CMK (cell line): ENCODE measurements around the gene ZNF414.
"Not testable (repeated sequence)": the region's sequence is repeated elsewhere in the genome, so short reads cannot be mapped to it uniquely, and the experiment has no call there.

Experiments used
- DNase-seq: peaks from one replicate; pipeline ENCODE4 v3.0.0-alpha.2; 2010; ENCODE audit warnings: low read depth

Gene ZNF414

GRCh38 chr19:8513687-8514504 is at the start of gene ZNF414:
Gene ZNF414, minus strand, starts transcription at chr19:8514167. Its CDS starts 121 bp downstream, at chr19:8514046.
- DNase-seq, result peak; percentile 97

- no peak for DNase-seq
These were observed 47.3 kb upstream of the ZNF414 start for GRCh38 chr19:8561075-8561764.

GRCh38 chr19:8558325-8558724 is 44.4 kb upstream of the ZNF414 start:
- DNase-seq, result no peak

GRCh38 chr19:8557642-8558238 is 43.8 kb upstream of the ZNF414 start:
- DNase-seq, result no peak

GRCh38 chr19:8553729-8554128 is 39.8 kb upstream of the ZNF414 start:
- not testable (repeated sequence) for DNase-seq

GRCh38 chr19:8552810-8553209 is 38.8 kb upstream of the ZNF414 start:
- no peak for DNase-seq

GRCh38 chr19:8550070-8550469 is 36.1 kb upstream of the ZNF414 start:
- no peak for DNase-seq

- DNase-seq, result no peak
These were observed 31.8 kb upstream of the ZNF414 start for GRCh38 chr19:8545743-8546142.

- no peak for DNase-seq
These were observed 30.2 kb upstream of the ZNF414 start for GRCh38 chr19:8544168-8544567.

GRCh38 chr19:8539621-8540149 is 25.7 kb upstream of the ZNF414 start:
- no peak for DNase-seq

- no peak for DNase-seq
These were observed 23.1 kb upstream of the ZNF414 start for GRCh38 chr19:8537099-8537498.

GRCh38 chr19:8536282-8536681 is 22.3 kb upstream of the ZNF414 start:
- no peak for DNase-seq

GRCh38 chr19:8532225-8532624 is 18.3 kb upstream of the ZNF414 start:
- DNase-seq, result no peak

GRCh38 chr19:8531470-8531869 is 17.5 kb upstream of the ZNF414 start:
- no peak for DNase-seq

- DNase-seq, result no peak
These were observed 16.2 kb upstream of the ZNF414 start for GRCh38 chr19:8530061-8530679.

- DNase-seq, result no peak
These were observed 15.5 kb upstream of the ZNF414 start for GRCh38 chr19:8529369-8530006.

GRCh38 chr19:8528500-8528899 is 14.5 kb upstream of the ZNF414 start:
- DNase-seq, result no peak

GRCh38 chr19:8526345-8527091 is 12.6 kb upstream of the ZNF414 start:
- no peak for DNase-seq

- DNase-seq, result no peak
These were observed 11.4 kb upstream of the ZNF414 start for GRCh38 chr19:8525401-8525684.

- no peak for DNase-seq
These were observed 5.4 kb upstream of the ZNF414 start for GRCh38 chr19:8519388-8519787.

GRCh38 chr19:8518536-8518935 is 4.6 kb upstream of the ZNF414 start:
- no peak for DNase-seq
